ENCODE measurements around the gene CTIF. TPM values are rescaled to one million over a fixed set of nuclear protein-coding genes. Genes with fewer than 3 reads are reported as not detected.

Gene CTIF
- total RNA-seq, 2 donors from 2014 or later: 14.8 to 18.5 TPM

GRCh38 chr18:48904091-48904490 lies 365.3 kb downstream of the CTIF start:
- DNase-seq (no peak), ATAC-seq (no peak)
- intact Hi-C loops (cut with DNase I, micrococcal nuclease): no loop called here

- DNase-seq (no peak), ATAC-seq (no peak)
- intact Hi-C loops (cut with DNase I, micrococcal nuclease): no loop called here
These were observed 366.1 kb downstream of the CTIF start for GRCh38 chr18:48904847-48905394.

GRCh38 chr18:48905513-48905912 lies 366.7 kb downstream of the CTIF start:
- ATAC-seq (no peak), DNase-seq (no peak)
- intact Hi-C loops (cut with DNase I, micrococcal nuclease): no loop called here

- intact Hi-C loops (cut with DNase I, micrococcal nuclease): no loop called here
- DNase-seq (no peak), ATAC-seq (no peak)
These were observed 370.1 kb downstream of the CTIF start for GRCh38 chr18:48908916-48909315.

GRCh38 chr18:48909721-48910120 lies 370.9 kb downstream of the CTIF start:
- DNase-seq (no peak), ATAC-seq (no peak)
- intact Hi-C loops (cut with DNase I, micrococcal nuclease): no loop called here

GRCh38 chr18:48910972-48911545 lies 372.2 kb downstream of the CTIF start:
- no peak for DNase-seq
- no peak for ATAC-seq
- intact Hi-C loops (cut with DNase I, micrococcal nuclease): no loop called here

Small RNAs within 50 kb of the gene (microRNA-seq; reads per million reads assigned to microRNA genes)
- gene MIR4743: 0 to 4.1 reads per million in 2 donors

Other genes with a start within 250 kb of the CTIF start
- 10 to 100 TPM; 52.1 to 53.4 TPM for gene ZBTB7C, start 129.6 kb upstream of the CTIF start, total RNA-seq